HepG2 (cell line): ENCODE results near the gene FRMD3. TPM values are rescaled to one million over a fixed set of nuclear protein-coding genes. Genes with fewer than 3 reads are reported as not detected.

Experiments
- ATAC-seq: fragments of 200-7000 bp; cut with Tn5 transposase; 3 replicates; pipeline ENCODE4 v1.9.1; 2020; ENCODE audit warnings: mild to moderate bottlenecking, moderate library complexity
- BruUV-seq: library from RNA; stranded (reverse); fragments of 400-500 nt; replicated peaks from 2 replicates; lab custom pipeline; 2021; lab: Mats Ljungman, UMichigan
- CTCF ChIA-PET: fragments of 300-600 bp; formaldehyde crosslinking; extraction: SDS; loops from one replicate; lab custom pipeline; 2021; ENCODE audit warnings: low total read pairs, inconsistent platforms, low intra/inter-chr PET ratio; lab: Yijun Ruan, JAX
- POLR2A ChIA-PET: fragments of 350-600 bp; sonication (Branson Sonifier 250); formaldehyde crosslinking; loops from one replicate; lab custom pipeline; 2020; ENCODE audit warnings: antibody characterized with exemption, inconsistent platforms; lab: Yijun Ruan, JAX
- DNase-seq: peaks from one replicate; pipeline ENCODE4 v3.0.0-alpha.2; 2015; ENCODE audit warnings: low spot score
- FAIRE-seq: peaks from 3 replicates; lab custom pipeline; 2011; peaks lifted over from hg19 to GRCh38; lab: Jason Lieb, UNC
- H2AFZ ChIP-seq: one replicate; pipeline ENCODE4 v1.6.1; 2011; ENCODE audit warnings: low read length, inconsistent platforms
- H3K27ac ChIP-seq: fragments of 300-600 bp; 3 replicates; pipeline ENCODE4 v1.8.0; 2011; ENCODE audit warnings: mixed run types, mild to moderate bottlenecking, mixed read lengths, low read length, inconsistent platforms; ENCODE audit not compliant: insufficient read depth; ENCODE audit errors: extremely low read length
- H3K27me3 ChIP-seq, 2 experiments: fragments of 200-600 bp in 1 of 2; 2 replicates in 1 of 2; 3 replicates in 1 of 2; pipeline versions ENCODE4 v1.6.0 to v1.8.0; 2011; ENCODE audit warnings: low read length in 2 of 2, mild to moderate bottlenecking in 2 of 2, moderate library complexity in 2 of 2, inconsistent platforms in 1 of 2; ENCODE audit not compliant: insufficient read depth in 2 of 2, control insufficient read depth in 1 of 2
- H3K36me3 ChIP-seq, 2 experiments: fragments of 200-600 bp in 1 of 2; replicated peaks in 1 of 2; 2 replicates in 1 of 2; 3 replicates in 1 of 2; pipeline versions ENCODE4 v1.5.1 to v1.8.0; 2011; ENCODE audit warnings: low read length in 2 of 2, inconsistent platforms in 1 of 2; ENCODE audit not compliant: insufficient read depth in 2 of 2, control insufficient read depth in 1 of 2
- H3K4me1 ChIP-seq: 2 replicates; pipeline ENCODE4 v1.5.1; 2012; ENCODE audit warnings: low read length, inconsistent platforms; ENCODE audit not compliant: insufficient read depth
- H3K4me2 ChIP-seq: 2 replicates; pipeline ENCODE4 v1.6.0; 2011; ENCODE audit warnings: low read depth, low read length, inconsistent platforms
- H3K4me3 ChIP-seq, 3 experiments: fragments of 200-600 bp in 1 of 3; sonication (generic), shearing (Covaris generic) in 1 of 3; replicated peaks in 1 of 3; 2 replicates each; pipeline ENCODE4 v1.5.1; 2011 to 2016; ENCODE audit warnings: low read length in 3 of 3, inconsistent platforms in 2 of 3, low read depth in 2 of 3, mild to moderate bottlenecking in 2 of 3, control low read depth in 1 of 3, mixed read lengths in 1 of 3; ENCODE audit not compliant: insufficient read depth in 1 of 3
- H3K79me2 ChIP-seq: one replicate; pipeline ENCODE4 v1.6.1; 2011; ENCODE audit warnings: low read length, inconsistent platforms; ENCODE audit not compliant: insufficient read depth
- H3K9ac ChIP-seq: 2 replicates; pipeline ENCODE4 v1.6.0; 2011; ENCODE audit warnings: mild to moderate bottlenecking, low read depth, low read length, inconsistent platforms; ENCODE audit not compliant: insufficient read depth
- H3K9me3 ChIP-seq: 2 replicates; pipeline ENCODE4 v1.5.1; 2012; ENCODE audit warnings: mild to moderate bottlenecking, low read length
- H4K20me1 ChIP-seq: 2 replicates; pipeline ENCODE4 v1.6.0; 2011; ENCODE audit warnings: inconsistent platforms, mild to moderate bottlenecking, low read length, moderate library complexity; ENCODE audit not compliant: insufficient read depth
- HBP1 ChIP-seq: IDR thresholded peaks from 2 replicates; pipeline ENCODE4 v1.6.1; 2016; ENCODE audit warnings: low read depth, control low read depth
- RARG ChIP-seq: sonication (generic); formaldehyde crosslinking; IDR thresholded peaks from 2 replicates; pipeline ENCODE4 v1.4.0; 2020; ENCODE audit warnings: low read depth, mild to moderate bottlenecking, missing genetic modification reagents
- SIN3B ChIP-seq: fragments of 150-350 bp; IDR thresholded peaks from 2 replicates; pipeline ENCODE4 v1.6.1; 2014; ENCODE audit warnings: low read length
- ZBTB10 ChIP-seq: sonication (generic); formaldehyde crosslinking; IDR thresholded peaks from 2 replicates; pipeline ENCODE4 v1.4.0; 2020; ENCODE audit warnings: missing genetic modification reagents, borderline replicate concordance
- ZNF121 ChIP-seq: sonication (generic); formaldehyde crosslinking; IDR thresholded peaks from 2 replicates; pipeline ENCODE4 v1.5.0; 2020; ENCODE audit warnings: mild to moderate bottlenecking, missing genetic modification reagents
- ZNF574 ChIP-seq: sonication (generic); formaldehyde crosslinking; IDR thresholded peaks from 2 replicates; pipeline ENCODE4 v1.4.0; 2020; ENCODE audit warnings: missing genetic modification reagents
- WGBS: methylation state at CpG from one replicate; pipeline ENCODE4 v1.1.6; 2017; ENCODE audit warnings: low lambda C conversion rate; 5-methylcytosine and 5-hydroxymethylcytosine counted together
- in situ Hi-C: cut with HindIII; loops from 2 replicates; pipeline ENCODE4 v1.10.0; 2017; ENCODE audit warnings: low pct_unique_long_range_greater_than_20kb; ENCODE audit not compliant: extremely low pct_ligation_motif_present
- intact Hi-C: fragments of 100-400 bp; cut with micrococcal nuclease; formaldehyde crosslinking; loops from one replicate; pipeline ENCODE4 v1.10.0; 2022; ENCODE audit not compliant: unreplicated experiment
- polyA plus RNA-seq, 8 experiments: library from polyadenylated mRNA; depleted of rRNA in 3 of 8; stranded (reverse) in 7 of 8; unstranded in 1 of 8; fragments of >200 nt; fragmentation: Illumina TruSeq in 4 of 8; extraction: Trizol in 4 of 8; gene quantifications; 2 replicates each; pipeline versions ENCODE4 v1.2.1 to v1.2.3, GENCODE V29; 2011 to 2016; ENCODE audit warnings: low read depth in 4 of 8, missing spikeins in 1 of 8, mixed read lengths in 1 of 8; ENCODE audit not compliant: insufficient read depth in 1 of 8
- total RNA-seq, 5 experiments: library from RNA; depleted of rRNA; stranded (reverse); fragments of >200 nt; fragmentation: Illumina TruSeq; extraction: Trizol; gene quantifications; 2 replicates each; pipeline ENCODE4 v1.2.3, GENCODE V29; 2016; ENCODE audit warnings: low read depth in 1 of 5

Gene FRMD3
- total and polyA plus RNA-seq, 2 of the 13 experiments (the other 11 are each of a cell fraction or from before 2014, with no cell fraction given) = 3.2 to 7.7 TPM

- no peak for TF ChIP-seq ZBTB10 (CRISPR knock-in tag)
- no peak for TF ChIP-seq ZNF121 (CRISPR knock-in tag)
- no peak for TF ChIP-seq RARG
- TF ChIP-seq, all 625 proteins: peak for 0
Observed at GRCh38 chr9:83264315-83264714, 273.9 kb downstream of the FRMD3 start (continued).

- 92% methylated on average over 1 of the region's 1 CpG for WGBS
- BruUV-seq = no TSS peak
- no peaks in the 10 kb centered on the region for H3K4me1 ChIP-seq
Observed at GRCh38 chr9:83259558-83259957, 278.6 kb downstream of the FRMD3 start.

More at GRCh38 chr9:83259558-83259957, 278.6 kb downstream of the FRMD3 start:
- H3K27me3 ChIP-seq = no peaks in the 10 kb centered on the region
- no peak overlapping the region for H3K9ac ChIP-seq
- H3K79me2 ChIP-seq = no peaks in the 10 kb centered on the region
- H3K4me3 ChIP-seq = no peak overlapping the region
- H2AFZ ChIP-seq = no peak overlapping the region
- POLR2A ChIA-PET = no interaction called here
- intact Hi-C loops (no loop called here), in situ Hi-C loops (no loop called here)
- CTCF ChIA-PET = no interaction called here
- H3K27ac ChIP-seq = no peak overlapping the region
- no peak overlapping the region for H3K4me2 ChIP-seq
- FAIRE-seq = no peak
- no peaks in the 10 kb centered on the region for H3K9me3 ChIP-seq
- no peak for DNase-seq
- no peak for ATAC-seq
- no peaks in the 10 kb centered on the region for H4K20me1 ChIP-seq
- H3K36me3 ChIP-seq = 0 out of 5 replicates have a peak, but pooled peaks cover 0 to 5% of the 10 kb centered on the region in 2 experiments
- no peak for TF ChIP-seq ZNF574
- no peak for TF ChIP-seq HBP1 (CRISPR knock-in tag)
- no peak for TF ChIP-seq SIN3B
